ENCODE results near the gene TGFBR3. TPM values are rescaled to one million over a fixed set of nuclear protein-coding genes. Genes with fewer than 3 reads are reported as not detected.

The TGFBR3 gene
- total and polyA plus RNA-seq, 2 of the 4 experiments (the other 2 are of a cell fraction), result 3.0 to 11.3 TPM

DNA sequence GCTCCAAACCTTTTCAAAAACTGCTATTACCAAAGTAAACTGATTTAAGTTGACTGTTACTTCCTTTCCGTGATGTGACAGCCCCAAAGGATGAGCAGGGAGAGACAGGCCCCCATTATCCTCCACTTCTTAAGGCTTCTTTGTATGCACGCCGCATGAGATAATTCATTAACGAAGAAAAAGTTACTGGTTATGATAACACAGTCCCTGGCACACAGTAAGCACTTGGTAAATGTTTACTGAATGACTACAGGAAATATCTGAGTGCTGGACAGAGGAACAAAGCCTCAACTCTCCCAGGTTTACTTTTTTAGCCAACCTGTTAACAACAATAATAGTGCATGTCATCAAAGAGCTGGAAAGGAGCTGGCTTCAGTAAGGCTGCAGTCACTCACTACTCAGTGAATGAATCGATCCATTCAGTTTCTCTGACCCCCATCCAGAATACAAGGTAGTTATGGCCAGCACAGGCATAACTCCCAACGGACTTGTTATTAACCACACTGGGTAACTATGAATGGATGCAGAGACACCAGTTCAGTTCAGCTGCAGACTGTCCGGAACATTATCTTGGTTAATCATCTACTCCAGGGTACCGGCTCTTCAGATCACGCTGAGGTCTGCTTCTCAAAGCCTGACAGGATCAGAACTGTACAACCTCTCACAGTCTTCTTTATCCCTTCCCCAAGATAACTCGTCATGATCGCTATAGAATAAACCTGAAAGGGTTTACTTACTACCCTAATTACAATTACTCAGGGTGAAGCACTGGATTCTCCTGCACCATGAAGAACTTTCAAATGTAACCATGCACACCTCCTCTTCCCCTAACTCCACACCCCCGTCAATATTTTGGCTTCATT is 58.3 kb downstream of the TGFBR3 start:
- Histone ChIP-seq H3K27ac (ENCODE audit: insufficient read depth, low read length) (no peak overlapping the region), H2BK5ac (ENCODE audit: low read depth, low read length, poor library complexity, severe bottlenecking) (no peak overlapping the region), H3K36me3 (ENCODE audit: control insufficient read depth, insufficient read depth, low read length) (no peaks in the 10 kb centered on the region), H3K27me3 (ENCODE audit: control insufficient read depth, insufficient read depth, low read length) (no peaks in the 10 kb centered on the region), H2BK15ac (ENCODE audit: low read depth, low read length) (no peak overlapping the region), H3K9me3 (ENCODE audit: control insufficient read depth, insufficient read depth, low read length) (no peaks in the 10 kb centered on the region), H3K18ac (ENCODE audit: low read depth, low read length) (no peak overlapping the region), H4K91ac (ENCODE audit: insufficient read depth, low read depth, low read length) (no peak overlapping the region), H3K23ac (ENCODE audit: low read depth, low read length) (no peak overlapping the region), H2AK5ac (ENCODE audit: low read depth, low read length) (no peak overlapping the region), H2AFZ (replicated peaks; ENCODE audit: low read length, poor library complexity) (no peak overlapping the region), H4K8ac (ENCODE audit: low read depth in 2 of 2, low read length in 2 of 2) (no peak overlapping the region), H3K4ac (ENCODE audit: low read depth, low read length) (no peak overlapping the region), H3K9me1 (ENCODE audit: insufficient read depth, low read length) (peaks cover 9% of the 10 kb centered on the region; the same call in 1 of the 2 replicates), H3K4me1 (ENCODE audit: control insufficient read depth, insufficient read depth, low read length) (peaks cover 9% of the 10 kb centered on the region), H3K9ac (ENCODE audit: low read depth, low read length) (no peak overlapping the region), H4K20me1 (ENCODE audit: insufficient read depth, low read length) (no peaks in the 10 kb centered on the region), H2AK9ac (replicated peaks; ENCODE audit: low read depth, low read length, poor library complexity) (no peak overlapping the region), H3K56ac (ENCODE audit: extremely low read depth, insufficient read depth, low read length) (no peak overlapping the region), H2BK20ac (ENCODE audit: low read depth, low read length) (no peak overlapping the region), H3K4me2 (ENCODE audit: low read depth, low read length) (no peak overlapping the region), H3K14ac (replicated peaks; ENCODE audit: low read depth, low read length) (no peak overlapping the region), H3K79me1 (ENCODE audit: low read depth in 1 of 2, low read length in 2 of 2) (peaks cover 3 to 17% of the 10 kb centered on the region in 2 experiments; a peak in 3 of 4 replicates), H3K4me3 (ENCODE audit: insufficient read depth, low read depth, low read length) (no peak overlapping the region), H2BK120ac (ENCODE audit: low read depth, low read length) (no peak overlapping the region), H4K5ac (ENCODE audit: low read depth, low read length) (no peak overlapping the region)
- in situ Hi-C loops (cut with MboI; ENCODE audit: low sequenced_read_pairs), result no loop called here
- dilution Hi-C loops (cut with HindIII; ENCODE audit: low sequenced_read_pairs, unreplicated experiment), result no loop called here
- TF ChIP-seq, protein P1, sequence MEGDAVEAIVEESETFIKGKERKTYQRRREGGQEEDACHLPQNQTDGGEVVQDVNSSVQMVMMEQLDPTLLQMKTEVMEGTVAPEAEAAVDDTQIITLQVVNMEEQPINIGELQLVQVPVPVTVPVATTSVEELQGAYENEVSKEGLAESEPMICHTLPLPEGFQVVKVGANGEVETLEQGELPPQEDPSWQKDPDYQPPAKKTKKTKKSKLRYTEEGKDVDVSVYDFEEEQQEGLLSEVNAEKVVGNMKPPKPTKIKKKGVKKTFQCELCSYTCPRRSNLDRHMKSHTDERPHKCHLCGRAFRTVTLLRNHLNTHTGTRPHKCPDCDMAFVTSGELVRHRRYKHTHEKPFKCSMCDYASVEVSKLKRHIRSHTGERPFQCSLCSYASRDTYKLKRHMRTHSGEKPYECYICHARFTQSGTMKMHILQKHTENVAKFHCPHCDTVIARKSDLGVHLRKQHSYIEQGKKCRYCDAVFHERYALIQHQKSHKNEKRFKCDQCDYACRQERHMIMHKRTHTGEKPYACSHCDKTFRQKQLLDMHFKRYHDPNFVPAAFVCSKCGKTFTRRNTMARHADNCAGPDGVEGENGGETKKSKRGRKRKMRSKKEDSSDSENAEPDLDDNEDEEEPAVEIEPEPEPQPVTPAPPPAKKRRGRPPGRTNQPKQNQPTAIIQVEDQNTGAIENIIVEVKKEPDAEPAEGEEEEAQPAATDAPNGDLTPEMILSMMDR (conservative IDR thresholded peaks at IDR 0.05; ENCODE audit: low read depth, low read length), result no peak
- no peak for TF ChIP-seq FOS (IDR thresholded peaks at IDR 0.05; ENCODE audit: low read depth, low read length)
- ATAC-seq (ENCODE audit: low read depth), result no peak
- POLR2A ChIA-PET (ENCODE audit: unreplicated experiment), result no interaction called here
- 88% methylated on average over 4 of the region's 12 CpGs; no CpG with 5 or more reads in 1 of the 2 experiments for WGBS, 2 experiments (ENCODE audit: extremely low coverage in 2 of 2, insufficient read length in 1 of 2)
- DNase-seq, result no peak
- CTCF ChIA-PET, result no interaction called here
- BruUV-seq (replicated peaks), result no TSS peak
- intact Hi-C loops (cut with micrococcal nuclease), result no loop called here
